HEK293 (cell line): ENCODE data around the gene MYH7B.

ENCODE experiments used
- ATF2 ChIP-seq: fragments of 450-650 bp; formaldehyde crosslinking; IDR thresholded peaks from 2 replicates; pipeline ENCODE4 v1.5.1; 2016; ENCODE audit warnings: missing biosample characterization, missing genetic modification characterization, low read depth
- CTCF ChIP-seq: fragments of 450-650 bp; formaldehyde crosslinking; IDR thresholded peaks from 2 replicates; pipeline ENCODE4 v1.5.1; 2016; ENCODE audit warnings: missing biosample characterization, missing genetic modification characterization
- EGR2 ChIP-seq: fragments of 450-650 bp; formaldehyde crosslinking; IDR thresholded peaks from 2 replicates; pipeline ENCODE4 v1.5.1; 2016; ENCODE audit warnings: low read depth, missing biosample characterization, missing genetic modification characterization
- GLI2 ChIP-seq: fragments of 450-650 bp; formaldehyde crosslinking; IDR thresholded peaks from 2 replicates; pipeline ENCODE4; 2017; ENCODE audit warnings: missing biosample characterization, missing genetic modification characterization, low read depth, borderline replicate concordance
- HIC1 ChIP-seq: fragments of 450-650 bp; formaldehyde crosslinking; IDR thresholded peaks from 2 replicates; pipeline ENCODE4 v1.5.1; 2016; ENCODE audit warnings: missing biosample characterization, missing genetic modification characterization
- INSM2 ChIP-seq: fragments of 450-650 bp; formaldehyde crosslinking; IDR thresholded peaks from 2 replicates; pipeline ENCODE4 v1.5.1; 2016; ENCODE audit warnings: missing biosample characterization, missing genetic modification characterization
- KLF9 ChIP-seq: fragments of 450-650 bp; formaldehyde crosslinking; IDR thresholded peaks from 2 replicates; pipeline ENCODE4 v1.5.1; 2016; ENCODE audit warnings: missing biosample characterization, missing genetic modification characterization, low read depth
- SCRT2 ChIP-seq: fragments of 450-650 bp; formaldehyde crosslinking; IDR thresholded peaks from 2 replicates; pipeline ENCODE4 v1.5.1; 2016; ENCODE audit warnings: missing biosample characterization, missing genetic modification characterization
- ZBTB26 ChIP-seq: fragments of 450-650 bp; formaldehyde crosslinking; optimal IDR thresholded peaks from 2 replicates; pipeline ENCODE3; 2016; ENCODE audit warnings: missing biosample characterization, mild to moderate bottlenecking, missing genetic modification characterization
- ZNF121 ChIP-seq: fragments of 450-650 bp; formaldehyde crosslinking; IDR thresholded peaks from 2 replicates; pipeline ENCODE4 v1.5.1; 2016; ENCODE audit warnings: missing biosample characterization, missing genetic modification characterization
- ZNF133 ChIP-seq: fragments of 450-650 bp; formaldehyde crosslinking; IDR thresholded peaks from 2 replicates; pipeline ENCODE4 v1.5.1; 2016; ENCODE audit warnings: missing biosample characterization, missing genetic modification characterization
- ZNF223 ChIP-seq: fragments of 450-650 bp; formaldehyde crosslinking; IDR thresholded peaks from 2 replicates; pipeline ENCODE4 v1.5.1; 2016; ENCODE audit warnings: missing biosample characterization, missing genetic modification characterization
- ZNF274 ChIP-seq, 2 experiments: fragments of 200-500 bp in 1 of 2; fragments of 450-650 bp in 1 of 2; sonication (Bioruptor generic) in 1 of 2; formaldehyde crosslinking in 1 of 2; IDR thresholded peaks; 2 replicates each; pipeline versions ENCODE4 v1.5.1 to v1.6.1; 2014 to 2016; ENCODE audit warnings: borderline replicate concordance in 1 of 2, inconsistent platforms in 1 of 2, low read length in 1 of 2, missing biosample characterization in 1 of 2, missing genetic modification characterization in 1 of 2
- ZNF311 ChIP-seq: fragments of 450-650 bp; formaldehyde crosslinking; IDR thresholded peaks from 2 replicates; pipeline ENCODE4 v1.5.1; 2017; ENCODE audit warnings: missing biosample characterization, missing genetic modification characterization, borderline replicate concordance
- ZNF335 ChIP-seq: fragments of 450-650 bp; formaldehyde crosslinking; conservative IDR thresholded peaks from 2 replicates; pipeline ENCODE4 v1.5.1; 2016; ENCODE audit warnings: missing biosample characterization, missing genetic modification characterization
- ZNF354C ChIP-seq: fragments of 450-650 bp; formaldehyde crosslinking; IDR thresholded peaks from 2 replicates; pipeline ENCODE4 v1.5.1; 2016; ENCODE audit warnings: missing biosample characterization, missing genetic modification characterization, low read depth, borderline replicate concordance
- ZNF37A ChIP-seq: fragments of 450-650 bp; IDR thresholded peaks from 2 replicates; pipeline ENCODE4 v1.5.1; 2018; ENCODE audit warnings: missing biosample characterization, missing genetic modification characterization
- ZNF404 ChIP-seq: fragments of 450-650 bp; formaldehyde crosslinking; IDR thresholded peaks from 2 replicates; pipeline ENCODE4 v1.5.1; 2017; ENCODE audit warnings: missing biosample characterization, missing genetic modification characterization
- ZNF473 ChIP-seq: fragments of 450-650 bp; formaldehyde crosslinking; IDR thresholded peaks from 2 replicates; pipeline ENCODE4 v1.5.1; 2017; ENCODE audit warnings: missing biosample characterization, missing genetic modification characterization
- ZNF529 ChIP-seq: fragments of 450-650 bp; formaldehyde crosslinking; IDR thresholded peaks from 2 replicates; pipeline ENCODE4 v1.5.1; 2017; ENCODE audit warnings: missing genetic modification characterization, missing biosample characterization; ENCODE audit not compliant: insufficient replicate concordance
- ZNF558 ChIP-seq: fragments of 450-650 bp; formaldehyde crosslinking; IDR thresholded peaks from 2 replicates; pipeline ENCODE4 v1.5.1; 2016; ENCODE audit warnings: missing biosample characterization, missing genetic modification characterization
- ZNF629 ChIP-seq: fragments of 450-650 bp; formaldehyde crosslinking; IDR thresholded peaks from 2 replicates; pipeline ENCODE4 v1.5.1; 2017; ENCODE audit warnings: missing biosample characterization, missing genetic modification characterization
- ZNF645 ChIP-seq: fragments of 450-650 bp; formaldehyde crosslinking; IDR thresholded peaks from 2 replicates; pipeline ENCODE4; 2016; ENCODE audit warnings: missing biosample characterization, missing genetic modification characterization
- ZNF664 ChIP-seq: fragments of 450-650 bp; formaldehyde crosslinking; IDR thresholded peaks from 2 replicates; pipeline ENCODE4 v1.5.1; 2016; ENCODE audit warnings: missing biosample characterization, missing genetic modification characterization
- ZNF670 ChIP-seq: fragments of 450-650 bp; formaldehyde crosslinking; IDR thresholded peaks from 2 replicates; pipeline ENCODE4 v1.5.1; 2016; ENCODE audit warnings: missing biosample characterization, missing genetic modification characterization, low read depth
- ZNF692 ChIP-seq: fragments of 450-650 bp; formaldehyde crosslinking; IDR thresholded peaks from 2 replicates; pipeline ENCODE4 v1.5.1; 2016; ENCODE audit warnings: missing biosample characterization, missing genetic modification characterization
- ZNF768 ChIP-seq: fragments of 450-650 bp; formaldehyde crosslinking; IDR thresholded peaks from 2 replicates; pipeline ENCODE4 v1.5.1; 2018; ENCODE audit warnings: missing biosample characterization, mild to moderate bottlenecking, missing genetic modification characterization
- ZNF830 ChIP-seq: fragments of 450-650 bp; IDR thresholded peaks from 2 replicates; pipeline ENCODE4 v1.5.0; 2018; ENCODE audit warnings: missing biosample characterization, missing genetic modification characterization, low read depth, mild to moderate bottlenecking, moderate library complexity

Gene MYH7B

GRCh38 chr20:34955231-34956040 is at the start of gene MYH7B, which contains the start of gene GSS (continued):
- TF ChIP-seq ZNF558 (tag by site-specific recombination) (peak; percentile 79; the same call in 1 of the 2 replicates), CTCF (tag by site-specific recombination) (peak; percentile 94), ZNF404 (tag by site-specific recombination) (no peak), ZNF645 (tag by site-specific recombination) (no peak), INSM2 (tag by site-specific recombination) (peak; percentile 49), SCRT2 (tag by site-specific recombination) (peak; percentile 94), GLI2 (tag by site-specific recombination) (no peak), ZNF473 (tag by site-specific recombination) (peak; percentile 75; the same call in 1 of the 2 replicates), ZNF692 (tag by site-specific recombination) (peak; percentile 96), ZNF223 (tag by site-specific recombination) (no peak), ZNF670 (tag by site-specific recombination) (no peak), EGR2 (peak; percentile 62), ZNF335 (tag by site-specific recombination) (peak; percentile 91), ZNF121 (peak; percentile 94), HIC1 (tag by site-specific recombination) (peak; percentile 32; the same call in 1 of the 2 replicates), ZNF629 (tag by site-specific recombination) (peak; percentile 77), ZNF133 (tag by site-specific recombination) (no peak), ZBTB26 (peak; percentile 63), ZNF311 (no peak), ZNF274 (IDR thresholded peaks at IDR 0.05; ENCODE audit: low read length) (no peak), ZNF274 (tag by site-specific recombination; IDR thresholded peaks at IDR 0.05; ENCODE audit: borderline replicate concordance) (no peak), KLF9 (tag by site-specific recombination) (peak; percentile 87), ZNF664 (peak; percentile 25; the same call in 1 of the 2 replicates), ZNF354C (tag by site-specific recombination) (no peak), ATF2 (tag by site-specific recombination) (no peak), ZNF37A (no peak), ZNF768 (tag by site-specific recombination) (no peak), ZNF830 (tag by site-specific recombination) (no peak), ZNF529 (tag by site-specific recombination) (no peak)
